ENCODE data around the gene ABO. TPM values are rescaled to one million over a fixed set of nuclear protein-coding genes. Genes with fewer than 3 reads are reported as not detected.

Gene ABO
- total and polyA plus RNA-seq, 10 of the 15 experiments (the other 5 are each of a cell fraction or from before 2014, with no cell fraction given) = 0.10 TPM; not detected in 9

DNA sequence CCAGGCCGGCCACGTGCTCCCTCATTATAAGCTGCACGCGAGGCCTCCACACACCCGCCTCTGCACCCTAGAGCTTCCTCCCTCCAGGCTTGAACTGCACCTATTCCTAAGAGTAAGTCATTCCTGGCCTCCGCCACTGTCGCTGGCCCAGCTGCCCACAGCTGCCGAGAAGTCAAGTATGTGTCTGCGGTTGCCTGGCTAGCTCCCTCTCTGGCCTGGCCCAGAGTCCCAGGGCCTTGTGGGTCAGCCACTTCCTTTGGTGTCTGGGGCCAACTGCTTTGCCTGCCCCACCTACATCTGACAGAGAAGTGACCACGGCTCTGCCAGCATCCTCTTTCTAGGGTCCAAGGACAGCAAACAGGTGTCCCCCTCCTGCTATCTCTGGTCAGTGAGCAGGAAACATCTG is 18.3 kb downstream of the ABO start:
- RAD21 ChIA-PET (ENCODE audit: unreplicated experiment) = no interaction called here

DNA sequence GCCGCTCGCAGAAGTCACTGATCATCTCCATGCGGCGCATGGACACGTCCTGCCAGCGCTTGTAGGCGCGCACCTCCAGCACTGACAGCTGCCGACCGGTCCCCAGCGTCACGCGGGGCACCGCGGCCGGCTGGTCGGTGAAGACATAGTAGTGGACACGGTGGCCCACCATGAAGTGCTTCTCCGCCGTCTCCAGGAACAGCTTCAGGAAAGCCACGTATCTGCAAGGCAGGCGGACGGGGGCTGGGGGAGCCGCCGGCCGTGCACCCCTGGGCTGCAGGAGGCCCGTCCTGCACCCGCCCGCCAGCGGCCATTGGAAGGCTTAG is 18.9 kb downstream of the ABO start:
- no peak overlapping the region for H3K4me3 ChIP-seq
- no TSS peak for BruUV-seq (replicated peaks)
- H3K36me3 ChIP-seq (ENCODE audit: control insufficient read depth in 2 of 2, insufficient read depth in 2 of 2, low read length in 1 of 2) = no peaks in the 10 kb centered on the region
- H3K9me3 ChIP-seq (replicated peaks; ENCODE audit: control insufficient read depth, insufficient read depth, low read length) = no peaks in the 10 kb centered on the region
- H3K27me3 ChIP-seq (replicated peaks in 1 of 2; ENCODE audit: control insufficient read depth in 2 of 2, insufficient read depth in 2 of 2, low read length in 1 of 2) = peaks cover 0 to 2% of the 10 kb centered on the region in 2 experiments; a peak in 2 of 4 replicates
- H3K27ac ChIP-seq (ENCODE audit: control insufficient read depth, insufficient read depth) = no peak overlapping the region
- ChIA-PET CTCF (no interaction called here), SMC1A (ENCODE audit: uncharacterized antibody, unreplicated experiment) (no interaction called here), RAD21 (ENCODE audit: unreplicated experiment) (no interaction called here), POLR2A (no interaction called here)
- H3K4me1 ChIP-seq (ENCODE audit: control insufficient read depth, insufficient read depth, low read length) = no peaks in the 10 kb centered on the region
- in situ Hi-C loops (cut with MboI) = no loop called here
- intact Hi-C loops (cut with micrococcal nuclease; ENCODE audit: unreplicated experiment) = no loop called here
- TF ChIP-seq PML (IDR thresholded peaks at IDR 0.05; ENCODE audit: low read length) (no peak), CBX5 (IDR thresholded peaks at IDR 0.05; ENCODE audit: low read depth) (no peak), SIX5 (IDR thresholded peaks at IDR 0.05; ENCODE audit: low read depth, low read length, severe bottlenecking) (no peak), POLR2A (IDR thresholded peaks at IDR 0.05; ENCODE audit: low read depth, low read length) (no peak), MLLT1 (IDR thresholded peaks at IDR 0.05) (no peak), RB1 (IDR thresholded peaks at IDR 0.05; ENCODE audit: borderline replicate concordance) (no peak)
- TF ChIP-seq, protein P1, sequence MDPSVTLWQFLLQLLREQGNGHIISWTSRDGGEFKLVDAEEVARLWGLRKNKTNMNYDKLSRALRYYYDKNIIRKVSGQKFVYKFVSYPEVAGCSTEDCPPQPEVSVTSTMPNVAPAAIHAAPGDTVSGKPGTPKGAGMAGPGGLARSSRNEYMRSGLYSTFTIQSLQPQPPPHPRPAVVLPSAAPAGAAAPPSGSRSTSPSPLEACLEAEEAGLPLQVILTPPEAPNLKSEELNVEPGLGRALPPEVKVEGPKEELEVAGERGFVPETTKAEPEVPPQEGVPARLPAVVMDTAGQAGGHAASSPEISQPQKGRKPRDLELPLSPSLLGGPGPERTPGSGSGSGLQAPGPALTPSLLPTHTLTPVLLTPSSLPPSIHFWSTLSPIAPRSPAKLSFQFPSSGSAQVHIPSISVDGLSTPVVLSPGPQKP (IDR thresholded peaks at IDR 0.05; ENCODE audit: low read depth, low read length) = no peak
- 79% methylated on average over 30 of the region's 30 CpGs for WGBS (ENCODE audit: insufficient coverage, insufficient replicate concordance, low lambda C conversion rate, missing lambda C conversion rate)
- H3K9ac ChIP-seq (ENCODE audit: control insufficient read depth, insufficient read depth, low read length) = no peak overlapping the region
- H3K79me2 ChIP-seq (ENCODE audit: control insufficient read depth, insufficient read depth, low read length) = no peaks in the 10 kb centered on the region
- no peak overlapping the region for H2AFZ ChIP-seq (ENCODE audit: control insufficient read depth, low read depth, low read length)
- ATAC-seq = no peak
- no peaks in the 10 kb centered on the region for H4K20me1 ChIP-seq (ENCODE audit: control insufficient read depth, insufficient read depth)
- DNase-seq (ENCODE audit: low read depth, low spot score) = no peak
- H3K4me2 ChIP-seq (ENCODE audit: control insufficient read depth, insufficient read depth) = no peak overlapping the region
- no peak for FAIRE-seq

More for the DNA sequence above, 18.3 kb downstream of the ABO start:
- Histone ChIP-seq H3K79me2 (ENCODE audit: control insufficient read depth, insufficient read depth, low read length) (no peaks in the 10 kb centered on the region), H3K36me3 (ENCODE audit: control insufficient read depth in 2 of 2, insufficient read depth in 2 of 2, low read length in 1 of 2) (no peaks in the 10 kb centered on the region), H2AFZ (ENCODE audit: control insufficient read depth, low read depth, low read length) (no peak overlapping the region), H3K9ac (ENCODE audit: control insufficient read depth, insufficient read depth, low read length) (no peak overlapping the region), H3K27me3 (replicated peaks in 1 of 2; ENCODE audit: control insufficient read depth in 2 of 2, insufficient read depth in 2 of 2, low read length in 1 of 2) (peaks cover 0 to 2% of the 10 kb centered on the region in 2 experiments; a peak in 2 of 4 replicates), H3K9me3 (replicated peaks; ENCODE audit: control insufficient read depth, insufficient read depth, low read length) (no peaks in the 10 kb centered on the region), H4K20me1 (ENCODE audit: control insufficient read depth, insufficient read depth) (no peaks in the 10 kb centered on the region), H3K4me1 (ENCODE audit: control insufficient read depth, insufficient read depth, low read length) (no peaks in the 10 kb centered on the region), H3K4me2 (ENCODE audit: control insufficient read depth, insufficient read depth) (no peak overlapping the region), H3K27ac (ENCODE audit: control insufficient read depth, insufficient read depth) (no peak overlapping the region), H3K4me3 (no peak overlapping the region)
- BruUV-seq (replicated peaks) = no TSS peak
- ChIA-PET SMC1A (ENCODE audit: uncharacterized antibody, unreplicated experiment) (no interaction called here), POLR2A (no interaction called here), CTCF (no interaction called here)
- ATAC-seq (no peak), DNase-seq (ENCODE audit: low read depth, low spot score) (no peak), FAIRE-seq (no peak)
- whole genome bisulfite sequencing (ENCODE audit: insufficient coverage, insufficient replicate concordance, low lambda C conversion rate, missing lambda C conversion rate) = 30% methylated on average over 10 of the region's 10 CpGs
- TF ChIP-seq CBX5 (IDR thresholded peaks at IDR 0.05; ENCODE audit: low read depth) (no peak), MTA2 (IDR thresholded peaks at IDR 0.05; ENCODE audit: low read depth) (no peak), HDGF (IDR thresholded peaks at IDR 0.05) (no peak), KLF5 (IDR thresholded peaks at IDR 0.05; ENCODE audit: partially characterized antibody) (no peak)
- TF ChIP-seq, protein P2, sequence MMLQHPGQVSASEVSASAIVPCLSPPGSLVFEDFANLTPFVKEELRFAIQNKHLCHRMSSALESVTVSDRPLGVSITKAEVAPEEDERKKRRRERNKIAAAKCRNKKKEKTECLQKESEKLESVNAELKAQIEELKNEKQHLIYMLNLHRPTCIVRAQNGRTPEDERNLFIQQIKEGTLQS (IDR thresholded peaks at IDR 0.05; ENCODE audit: borderline replicate concordance, extremely low read depth, low read depth, low read length) = no peak
- in situ Hi-C loops (cut with MboI) = no loop called here
- intact Hi-C loops (cut with micrococcal nuclease; ENCODE audit: unreplicated experiment) = no loop called here

All from GM12878 (cell line).